Measurements from ENCODE around the gene SORCS2. TPM values are rescaled to one million over a fixed set of nuclear protein-coding genes. Genes with fewer than 3 reads are reported as not detected.

SORCS2 gene
- total and polyA plus RNA-seq, 2 of the 4 experiments (the other 2 are of a cell fraction), result 0.36 to 0.62 TPM

DNA sequence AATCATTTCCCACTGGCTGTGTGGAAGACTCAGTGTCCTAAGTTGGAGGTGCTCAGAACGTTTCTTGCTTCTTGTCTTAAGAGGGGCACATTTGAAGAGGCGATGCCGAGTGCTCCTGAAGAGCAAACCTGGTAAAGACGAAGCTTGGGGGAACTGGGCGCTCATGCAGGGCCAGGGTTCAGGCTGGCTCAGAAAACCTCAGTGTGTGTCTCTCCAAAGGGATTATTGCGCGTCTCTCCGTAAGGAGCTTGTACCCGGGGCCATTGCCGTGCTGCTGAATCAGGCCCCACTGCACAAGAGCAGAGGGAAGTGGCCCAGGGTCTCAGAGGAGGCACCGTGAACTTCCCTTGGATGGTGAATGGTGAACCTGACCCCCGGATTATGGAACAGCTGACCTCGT, 198.0 kb downstream of the SORCS2 start:
- H2BK120ac ChIP-seq (ENCODE audit: low read depth, low read length), result no peak overlapping the region
- no peak overlapping the region for H3K56ac ChIP-seq (ENCODE audit: extremely low read depth, insufficient read depth, low read length)
- no peak overlapping the region for H3K23ac ChIP-seq (ENCODE audit: low read depth, low read length)
- POLR2A ChIA-PET (ENCODE audit: unreplicated experiment), result no interaction called here
- H3K4me1 ChIP-seq (ENCODE audit: control insufficient read depth, insufficient read depth, low read length), result no peaks in the 10 kb centered on the region
- no peaks in the 10 kb centered on the region for H3K36me3 ChIP-seq (ENCODE audit: control insufficient read depth, insufficient read depth, low read length)
- H4K5ac ChIP-seq (ENCODE audit: low read depth, low read length), result no peak overlapping the region
- no peak overlapping the region for H2BK20ac ChIP-seq (ENCODE audit: low read depth, low read length)
- no peak overlapping the region for H3K4me3 ChIP-seq (ENCODE audit: insufficient read depth, low read depth, low read length)
- H3K4ac ChIP-seq (ENCODE audit: low read depth, low read length), result no peak overlapping the region
- H3K27me3 ChIP-seq (ENCODE audit: control insufficient read depth, insufficient read depth, low read length), result peaks cover 36% of the 10 kb centered on the region
- DNase-seq (no peak), ATAC-seq (ENCODE audit: low read depth) (no peak)
- no peaks in the 10 kb centered on the region for H3K79me1 ChIP-seq (ENCODE audit: low read depth in 1 of 2, low read length in 2 of 2)
- H3K18ac ChIP-seq (ENCODE audit: low read depth, low read length), result no peak overlapping the region
- no peak overlapping the region for H3K27ac ChIP-seq (ENCODE audit: insufficient read depth, low read length)
- whole genome bisulfite sequencing, 2 experiments (ENCODE audit: extremely low coverage in 2 of 2, insufficient read length in 1 of 2), result 67% methylated on average over 7 of the region's 13 CpGs; no CpG with 5 or more reads in 1 of the 2 experiments
- no peak overlapping the region for H4K91ac ChIP-seq (ENCODE audit: insufficient read depth, low read depth, low read length)
- H2BK15ac ChIP-seq (ENCODE audit: low read depth, low read length), result no peak overlapping the region
- intact Hi-C loops (cut with micrococcal nuclease), result no loop called here
- no peak overlapping the region for H3K4me2 ChIP-seq (ENCODE audit: low read depth, low read length)
- no peak overlapping the region for H4K8ac ChIP-seq (ENCODE audit: low read depth in 2 of 2, low read length in 2 of 2)
- no peaks in the 10 kb centered on the region for H4K20me1 ChIP-seq (ENCODE audit: insufficient read depth, low read length)
- TF ChIP-seq MAFK (IDR thresholded peaks at IDR 0.05; ENCODE audit: low read depth, low read length) (no peak), RCOR1 (IDR thresholded peaks at IDR 0.05; ENCODE audit: insufficient replicate concordance, low read length) (no peak), RFX5 (IDR thresholded peaks at IDR 0.05; ENCODE audit: low read depth, low read length) (no peak), MAZ (IDR thresholded peaks at IDR 0.05; ENCODE audit: borderline replicate concordance, low read depth, low read length) (no peak), CHD1 (IDR thresholded peaks at IDR 0.05; ENCODE audit: low read depth, low read length) (no peak), SMC3 (IDR thresholded peaks at IDR 0.05; ENCODE audit: low read depth, low read length) (no peak), BHLHE40 (IDR thresholded peaks at IDR 0.05; ENCODE audit: low read depth, low read length) (no peak), FOS (IDR thresholded peaks at IDR 0.05; ENCODE audit: low read depth, low read length) (no peak), RAD21 (IDR thresholded peaks at IDR 0.05; ENCODE audit: low read length) (no peak), CEBPB (IDR thresholded peaks at IDR 0.05; ENCODE audit: low read depth, low read length) (no peak), NFE2L2 (IDR thresholded peaks at IDR 0.05; ENCODE audit: low read depth, low read length) (no peak), MXI1 (IDR thresholded peaks at IDR 0.05; ENCODE audit: borderline replicate concordance, low read depth, low read length) (no peak), POLR2A (IDR thresholded peaks at IDR 0.05; ENCODE audit: low read depth, low read length) (no peak)
- TF ChIP-seq, protein P1, sequence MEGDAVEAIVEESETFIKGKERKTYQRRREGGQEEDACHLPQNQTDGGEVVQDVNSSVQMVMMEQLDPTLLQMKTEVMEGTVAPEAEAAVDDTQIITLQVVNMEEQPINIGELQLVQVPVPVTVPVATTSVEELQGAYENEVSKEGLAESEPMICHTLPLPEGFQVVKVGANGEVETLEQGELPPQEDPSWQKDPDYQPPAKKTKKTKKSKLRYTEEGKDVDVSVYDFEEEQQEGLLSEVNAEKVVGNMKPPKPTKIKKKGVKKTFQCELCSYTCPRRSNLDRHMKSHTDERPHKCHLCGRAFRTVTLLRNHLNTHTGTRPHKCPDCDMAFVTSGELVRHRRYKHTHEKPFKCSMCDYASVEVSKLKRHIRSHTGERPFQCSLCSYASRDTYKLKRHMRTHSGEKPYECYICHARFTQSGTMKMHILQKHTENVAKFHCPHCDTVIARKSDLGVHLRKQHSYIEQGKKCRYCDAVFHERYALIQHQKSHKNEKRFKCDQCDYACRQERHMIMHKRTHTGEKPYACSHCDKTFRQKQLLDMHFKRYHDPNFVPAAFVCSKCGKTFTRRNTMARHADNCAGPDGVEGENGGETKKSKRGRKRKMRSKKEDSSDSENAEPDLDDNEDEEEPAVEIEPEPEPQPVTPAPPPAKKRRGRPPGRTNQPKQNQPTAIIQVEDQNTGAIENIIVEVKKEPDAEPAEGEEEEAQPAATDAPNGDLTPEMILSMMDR (conservative IDR thresholded peaks at IDR 0.05; ENCODE audit: low read depth, low read length), result no peak
- TF ChIP-seq, protein P2, sequence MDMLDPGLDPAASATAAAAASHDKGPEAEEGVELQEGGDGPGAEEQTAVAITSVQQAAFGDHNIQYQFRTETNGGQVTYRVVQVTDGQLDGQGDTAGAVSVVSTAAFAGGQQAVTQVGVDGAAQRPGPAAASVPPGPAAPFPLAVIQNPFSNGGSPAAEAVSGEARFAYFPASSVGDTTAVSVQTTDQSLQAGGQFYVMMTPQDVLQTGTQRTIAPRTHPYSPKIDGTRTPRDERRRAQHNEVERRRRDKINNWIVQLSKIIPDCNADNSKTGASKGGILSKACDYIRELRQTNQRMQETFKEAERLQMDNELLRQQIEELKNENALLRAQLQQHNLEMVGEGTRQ (IDR thresholded peaks at IDR 0.05; ENCODE audit: low read depth, low read length), result no peak
- TF ChIP-seq, protein P3, sequence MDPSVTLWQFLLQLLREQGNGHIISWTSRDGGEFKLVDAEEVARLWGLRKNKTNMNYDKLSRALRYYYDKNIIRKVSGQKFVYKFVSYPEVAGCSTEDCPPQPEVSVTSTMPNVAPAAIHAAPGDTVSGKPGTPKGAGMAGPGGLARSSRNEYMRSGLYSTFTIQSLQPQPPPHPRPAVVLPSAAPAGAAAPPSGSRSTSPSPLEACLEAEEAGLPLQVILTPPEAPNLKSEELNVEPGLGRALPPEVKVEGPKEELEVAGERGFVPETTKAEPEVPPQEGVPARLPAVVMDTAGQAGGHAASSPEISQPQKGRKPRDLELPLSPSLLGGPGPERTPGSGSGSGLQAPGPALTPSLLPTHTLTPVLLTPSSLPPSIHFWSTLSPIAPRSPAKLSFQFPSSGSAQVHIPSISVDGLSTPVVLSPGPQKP (IDR thresholded peaks at IDR 0.05; ENCODE audit: borderline replicate concordance, low read depth, low read length), result no peak
- no peaks in the 10 kb centered on the region for H3K9me3 ChIP-seq (ENCODE audit: control insufficient read depth, insufficient read depth, low read length)
- in situ Hi-C loops (cut with MboI; ENCODE audit: low sequenced_read_pairs), result no loop called here
- no TSS peak for BruUV-seq (replicated peaks)
- H2BK5ac ChIP-seq (ENCODE audit: low read depth, low read length, poor library complexity, severe bottlenecking), result no peak overlapping the region
- dilution Hi-C loops (cut with HindIII; ENCODE audit: low sequenced_read_pairs, unreplicated experiment), result no loop called here
- H2AFZ ChIP-seq (replicated peaks; ENCODE audit: low read length, poor library complexity), result no peak overlapping the region
- CTCF ChIA-PET, result no interaction called here
- no peak overlapping the region for H3K14ac ChIP-seq (replicated peaks; ENCODE audit: low read depth, low read length)
- no peaks in the 10 kb centered on the region for H3K9me1 ChIP-seq (ENCODE audit: insufficient read depth, low read length)
- H2AK5ac ChIP-seq (ENCODE audit: low read depth, low read length), result no peak overlapping the region
- no peak overlapping the region for H2AK9ac ChIP-seq (replicated peaks; ENCODE audit: low read depth, low read length, poor library complexity)
- H3K9ac ChIP-seq (ENCODE audit: low read depth, low read length), result no peak overlapping the region
